Epidermal melanocyte (primary cell): Measurements from ENCODE around the gene ADNP.
"Not testable (repeated sequence)": the region's sequence is repeated elsewhere in the genome, so short reads cannot be mapped to it uniquely, and the experiment has no call there.

ENCODE experiments used
- DNase-seq: peaks from one replicate; pipeline ENCODE4 v3.0.0; 2011; ENCODE audit warnings: low spot score; ENCODE audit not compliant: insufficient read length

The ADNP gene

DNA sequence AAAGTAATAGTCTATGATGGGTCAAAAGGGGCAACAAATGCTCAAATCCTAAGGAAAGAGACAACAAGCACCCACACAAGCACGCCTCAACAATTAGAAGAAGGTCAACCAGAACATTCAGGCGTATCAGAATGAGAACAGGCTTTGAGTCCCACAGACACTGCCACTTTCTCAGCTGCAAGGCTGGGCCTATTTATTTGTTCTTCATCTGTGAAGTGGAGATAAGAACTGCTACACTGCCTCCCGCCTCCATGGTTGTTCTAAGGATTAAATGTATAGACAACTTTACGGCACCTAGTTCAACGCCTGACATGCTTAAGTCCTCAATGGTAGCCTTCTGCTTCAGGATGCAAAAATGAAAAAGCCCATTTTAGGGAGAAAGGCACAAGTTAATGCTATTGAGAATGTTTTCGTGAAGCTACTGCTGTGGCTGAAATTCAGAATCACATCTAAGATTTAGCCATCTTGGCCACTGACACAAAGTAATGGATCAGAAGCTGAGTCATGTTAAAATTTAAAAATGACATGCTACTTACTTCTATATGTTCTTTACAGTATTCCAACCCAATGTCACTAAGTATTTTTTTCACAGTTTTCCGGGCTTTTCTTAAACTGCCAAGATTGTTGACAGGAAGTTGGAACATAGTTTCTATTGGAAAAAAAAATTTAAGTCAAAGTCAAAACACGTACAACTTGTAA is 27.7 kb downstream of the ADNP start:
- DNase-seq = no peak

DNA sequence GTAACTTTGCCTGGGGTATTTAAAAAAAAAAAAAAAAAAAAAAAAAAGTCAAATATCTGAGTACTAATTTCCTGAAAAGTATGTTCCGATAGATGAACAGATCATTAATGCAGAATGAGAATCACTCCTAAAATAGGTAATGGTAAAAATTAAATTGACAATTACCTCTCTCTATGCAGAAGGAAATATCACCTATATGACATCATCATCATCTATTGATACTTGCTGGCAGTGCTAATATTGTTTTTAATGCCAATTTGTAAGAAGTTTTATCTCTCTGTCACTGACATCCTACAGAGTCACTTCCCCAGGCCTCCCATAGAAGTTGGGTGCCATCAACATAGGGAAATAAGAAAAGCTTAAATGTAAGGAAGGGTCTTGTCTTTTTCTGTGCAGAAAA is 29.9 kb downstream of the ADNP start:
- DNase-seq = no peak

DNA sequence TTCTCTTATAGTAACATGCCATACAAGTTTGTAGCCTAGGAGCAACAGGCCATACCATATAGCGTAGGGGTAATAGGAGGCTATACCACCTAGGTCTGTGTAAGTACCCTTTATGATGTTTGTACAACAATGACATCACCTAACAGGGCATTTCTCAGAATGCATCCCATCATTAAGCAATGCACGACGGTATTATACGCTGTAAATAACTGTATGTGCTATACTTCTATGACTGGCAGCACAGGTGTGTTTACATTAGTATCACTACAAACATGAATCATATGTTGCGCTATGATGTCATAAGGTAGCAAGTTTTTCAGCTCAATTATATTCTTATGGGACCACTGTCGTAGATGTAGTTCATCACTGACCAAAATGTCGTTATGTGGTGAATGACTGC is 31.0 kb downstream of the ADNP start:
- no peak for DNase-seq

DNA sequence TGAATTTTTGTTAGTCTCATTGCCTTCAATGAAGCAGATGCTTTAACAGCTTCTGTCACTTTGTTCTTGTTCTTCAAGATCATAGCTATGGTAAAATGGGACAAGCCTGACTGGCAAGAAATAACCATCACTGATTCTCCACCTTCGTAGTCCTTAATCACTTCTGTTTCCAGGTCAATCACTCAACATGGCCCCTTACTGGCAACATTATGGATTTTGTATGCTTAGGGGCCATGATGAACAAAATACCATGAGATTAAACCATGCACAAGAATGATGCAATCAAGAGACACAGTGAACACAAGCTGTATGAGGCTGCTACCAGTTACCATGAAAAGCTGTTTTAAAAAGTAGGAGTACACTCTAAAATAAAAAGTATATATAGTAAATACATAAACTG is 32.8 kb downstream of the ADNP start:
- DNase-seq = no peak

GRCh38 chr20:50895111-50895830 is 36.0 kb downstream of the ADNP start:
- DNase-seq = no peak

DNA sequence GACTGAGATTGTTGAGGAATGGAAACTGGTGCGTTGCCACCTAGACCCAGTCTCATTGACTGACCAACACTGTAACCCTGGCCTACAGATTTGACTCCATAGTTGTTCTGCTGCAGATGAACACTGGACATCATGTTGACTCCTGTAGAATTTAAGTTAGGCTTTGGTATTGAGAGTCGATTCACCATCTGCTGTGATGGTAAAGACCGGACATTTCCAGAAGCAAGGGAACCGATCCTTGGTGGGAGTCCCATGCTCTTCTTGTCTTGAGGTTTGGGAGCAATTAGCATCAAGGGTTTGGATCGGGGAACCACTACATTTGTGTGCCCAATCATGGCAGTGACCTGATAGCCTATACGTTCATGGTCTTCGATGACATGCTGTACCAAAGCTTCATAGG is 37.6 kb downstream of the ADNP start:
- DNase-seq = no peak

DNA sequence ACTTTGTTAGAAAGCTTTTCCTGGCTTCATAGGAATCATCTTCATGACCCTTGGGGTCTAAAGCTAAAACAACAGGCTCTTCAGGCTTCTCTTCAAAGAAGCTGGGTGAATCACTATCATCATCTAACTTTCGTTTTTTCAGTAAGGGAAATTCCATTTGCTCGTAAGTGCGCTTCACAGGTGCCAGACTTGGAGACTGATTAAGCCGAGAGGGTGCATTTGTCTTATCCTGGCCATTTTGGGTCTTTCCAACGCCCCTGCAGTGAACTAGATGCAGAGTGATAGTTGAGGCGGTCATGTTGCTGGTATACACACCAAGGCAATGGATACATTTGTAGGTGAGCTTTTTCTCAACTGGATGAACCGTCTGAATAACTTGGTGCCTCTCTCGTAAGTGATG is 38.8 kb downstream of the ADNP start:
- no peak for DNase-seq

GRCh38 chr20:50891138-50891537 is 40.1 kb downstream of the ADNP start:
- no peak for DNase-seq

DNA sequence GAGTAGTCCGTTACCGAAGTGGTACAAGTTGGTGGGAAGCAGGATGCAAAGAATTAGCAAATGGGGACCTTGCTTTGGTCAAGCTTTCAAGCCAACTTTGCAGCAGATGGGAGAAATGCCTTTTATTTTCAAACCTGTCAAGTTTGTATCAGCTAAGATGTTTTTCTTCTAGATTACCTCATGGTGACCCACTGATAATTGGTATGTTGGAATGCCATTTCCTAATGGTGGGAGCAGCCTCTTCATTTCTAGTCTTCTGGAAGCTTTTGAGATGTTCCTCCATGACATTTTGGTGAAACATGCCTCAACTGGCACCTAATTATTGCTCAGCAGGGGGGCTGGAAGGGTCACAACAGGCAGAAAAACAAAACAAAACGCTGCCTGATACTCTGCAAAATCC is 43.7 kb downstream of the ADNP start:
- no peak for DNase-seq

DNA sequence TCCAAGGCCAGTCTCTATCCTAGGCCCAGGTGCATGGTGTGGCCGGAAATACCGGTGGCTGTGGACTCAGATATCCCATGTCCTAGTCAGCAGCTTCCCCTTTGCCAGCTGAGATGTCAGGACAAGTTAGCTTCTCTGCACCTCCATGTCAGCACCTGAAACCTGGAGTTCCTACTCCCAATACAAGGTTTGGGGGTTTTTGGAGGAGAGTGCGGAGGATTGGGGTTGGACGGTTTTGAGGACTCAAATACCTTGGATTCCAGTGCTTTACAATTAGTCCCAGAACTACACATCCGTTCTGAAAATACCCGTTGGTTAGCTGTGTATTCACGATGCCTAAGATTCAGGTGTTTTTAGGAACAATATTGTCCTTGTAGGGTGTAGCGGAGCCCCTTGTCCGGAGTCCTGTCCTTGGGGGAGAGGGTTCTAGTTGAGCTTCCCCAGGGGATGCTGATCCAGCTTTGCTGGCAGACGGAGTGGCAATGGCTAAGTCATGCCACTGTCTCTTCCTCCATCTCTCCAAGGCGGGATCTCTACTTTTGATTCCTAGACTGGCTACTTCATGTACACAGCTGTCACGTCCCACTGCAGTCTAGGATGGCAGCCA is 45.0 kb downstream of the ADNP start:
- no peak for DNase-seq

DNA sequence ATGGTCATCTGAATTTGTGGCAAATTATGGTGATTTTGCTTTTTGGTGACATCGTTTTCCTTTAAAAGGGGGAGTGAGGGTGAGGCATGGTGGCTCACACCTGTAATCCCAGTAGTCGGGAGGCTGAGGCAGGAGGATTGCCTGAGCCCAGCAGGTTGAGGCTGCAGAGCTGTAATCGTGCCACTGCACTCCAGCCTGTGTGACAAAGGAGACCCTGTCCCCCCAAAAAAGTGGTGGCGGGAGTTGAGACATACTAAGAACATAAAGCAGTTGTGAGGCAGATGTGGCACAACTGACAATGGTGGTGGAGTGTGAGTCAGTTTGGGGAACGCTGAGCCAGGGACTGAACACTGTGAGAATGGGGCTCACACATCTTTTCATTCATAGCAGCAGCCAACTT is 45.5 kb downstream of the ADNP start:
- no peak for DNase-seq

- no peak for DNase-seq
Measured at GRCh38 chr20:50885068-50885467, 46.2 kb downstream of the ADNP start.

DNA sequence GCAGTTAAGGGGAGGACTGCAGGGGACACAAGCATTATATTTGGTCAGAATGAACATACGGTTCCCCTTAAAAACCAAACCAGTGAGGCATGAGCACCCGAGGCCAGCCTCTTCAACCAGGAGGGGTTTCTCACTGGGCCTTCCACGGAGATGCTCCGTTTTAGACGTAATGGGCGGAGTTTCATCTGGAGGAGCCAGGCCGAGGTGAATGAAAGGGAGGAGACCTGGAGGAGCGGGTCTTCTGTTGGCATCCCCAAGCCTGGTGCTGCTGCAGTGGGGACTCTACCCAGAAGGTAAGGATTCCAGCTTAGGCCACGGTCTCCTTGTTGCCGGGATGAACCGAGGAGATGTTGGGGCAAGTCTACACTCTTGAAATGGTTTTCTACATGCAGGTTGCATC is 47.4 kb downstream of the ADNP start:
- DNase-seq = no peak

GRCh38 chr20:50881759-50882424 is 49.3 kb downstream of the ADNP start:
- DNase-seq = not testable (repeated sequence)

- DNase-seq = no peak
Measured at GRCh38 chr20:50879649-50880550, 51.3 kb downstream of the ADNP start.

DNA sequence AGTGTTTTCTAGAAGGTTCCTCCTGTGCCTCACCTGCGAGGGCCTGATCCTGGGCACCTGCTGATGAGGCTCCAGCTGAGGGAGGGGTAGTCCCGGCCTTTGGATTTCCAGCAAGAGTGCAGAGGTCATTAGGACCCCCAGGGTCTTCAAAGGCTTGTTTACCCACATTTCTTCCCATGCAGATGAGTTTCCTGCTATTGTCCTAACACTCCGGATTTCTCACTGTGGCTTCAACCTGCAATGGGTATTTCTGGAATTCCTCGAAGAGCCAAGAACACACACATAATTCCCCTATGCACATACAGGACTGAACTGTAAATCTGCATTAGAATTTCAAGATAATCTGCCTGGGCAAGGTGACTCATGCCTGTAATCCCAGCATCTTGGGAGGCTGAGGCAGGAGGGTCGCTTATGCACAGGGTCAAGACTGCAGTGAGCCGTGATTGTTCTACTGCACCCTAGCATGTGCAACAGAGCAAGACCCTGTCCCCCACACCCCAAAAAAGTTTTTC is 53.9 kb downstream of the ADNP start:
- no peak for DNase-seq

- DNase-seq = no peak
Measured at GRCh38 chr20:50876816-50877215, 54.4 kb downstream of the ADNP start.

GRCh38 chr20:50876063-50876685 is 55.1 kb downstream of the ADNP start:
- no peak for DNase-seq

GRCh38 chr20:50874758-50875665 is 56.2 kb downstream of the ADNP start:
- no peak for DNase-seq
